GM12892 (cell line): ENCODE data around the gene GJD2.

Experiments used
- POLR2A ChIP-seq: IDR thresholded peaks from 2 replicates; pipeline ENCODE4 v1.6.1; 2011; ENCODE audit warnings: low read depth, low read length, control low read depth
- POLR2AphosphoS5 ChIP-seq: IDR thresholded peaks from 2 replicates; pipeline ENCODE4 v1.6.1; 2011; ENCODE audit warnings: low read depth, low read length, control low read depth

GRCh38 chr15:34721157-34721801, 33.5 kb downstream of the GJD2 start:
- TF ChIP-seq POLR2A (no peak), POLR2AphosphoS5 (no peak)
